HG02973 (cell line): Measurements from ENCODE around the gene ZNF74.
"Not testable (repeated sequence)": the region's sequence is repeated elsewhere in the genome, so short reads cannot be mapped to it uniquely, and the experiment has no call there.

Experiments
- ATAC-seq: cut with Tn5 transposase; IDR thresholded peaks from one replicate; pipeline ENCODE4 v1.9.1; 2021; ENCODE audit warnings: moderate library complexity; ENCODE audit not compliant: unreplicated experiment

The ZNF74 gene

DNA sequence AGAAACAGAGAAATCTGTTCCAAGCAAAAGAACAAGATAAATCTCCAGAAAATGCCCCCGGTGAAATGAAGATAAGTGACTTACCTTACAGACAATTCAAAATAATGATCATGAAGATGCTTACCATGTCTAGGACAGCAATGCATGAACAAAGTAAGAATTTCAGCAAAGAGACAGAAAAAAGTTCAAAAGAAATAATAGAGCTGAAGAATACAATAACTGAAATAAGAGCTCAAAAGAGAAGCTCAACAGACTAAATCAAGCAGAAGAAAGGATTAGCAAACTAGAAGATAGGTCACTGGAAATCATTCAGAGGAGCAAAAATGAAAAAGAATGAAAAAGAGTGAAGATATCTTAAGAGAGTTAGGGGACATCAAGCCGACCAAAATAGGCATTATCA lies 19.8 kb upstream of the ZNF74 start:
- ATAC-seq, result not testable (repeated sequence)

DNA sequence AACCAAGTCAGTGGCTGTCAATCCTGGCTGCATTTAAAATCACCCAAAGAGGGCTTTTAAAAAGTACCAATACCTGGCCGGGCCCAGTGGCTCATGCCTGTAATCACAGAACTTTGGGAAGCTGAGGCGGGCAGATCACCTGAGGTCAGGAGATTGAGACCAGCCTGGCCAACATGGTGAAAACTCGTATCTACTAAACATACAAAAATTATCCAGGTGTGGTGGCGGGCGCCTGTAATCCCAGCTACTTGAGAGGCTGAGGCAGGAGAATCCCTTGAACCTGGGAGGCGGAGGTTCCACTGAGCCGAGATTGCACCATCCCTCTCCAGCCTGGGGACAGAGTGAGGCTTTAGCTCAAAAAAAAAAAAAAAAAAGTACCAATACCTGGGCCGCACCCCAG lies 17.7 kb upstream of the ZNF74 start:
- not testable (repeated sequence) for ATAC-seq

DNA sequence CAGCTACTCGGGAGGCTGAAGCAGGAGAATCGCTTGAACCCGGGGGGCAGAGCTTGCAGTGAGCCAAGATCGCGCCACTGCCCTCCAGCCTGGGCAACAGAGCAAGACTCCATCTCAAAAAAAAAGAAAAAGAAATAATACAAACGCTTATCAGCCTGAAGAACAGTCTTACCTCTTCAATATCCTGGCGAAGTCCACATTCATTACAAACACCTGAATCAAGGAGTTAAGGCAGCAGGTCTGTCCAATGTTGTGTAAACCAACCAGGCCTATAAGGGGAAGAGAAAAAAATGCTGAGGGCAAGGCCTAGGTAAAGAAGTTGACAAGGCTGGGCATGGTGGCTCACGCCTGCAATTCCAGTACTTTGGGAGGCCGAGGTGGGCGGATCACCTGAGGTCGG lies 17.0 kb upstream of the ZNF74 start:
- ATAC-seq, result not testable (repeated sequence)

DNA sequence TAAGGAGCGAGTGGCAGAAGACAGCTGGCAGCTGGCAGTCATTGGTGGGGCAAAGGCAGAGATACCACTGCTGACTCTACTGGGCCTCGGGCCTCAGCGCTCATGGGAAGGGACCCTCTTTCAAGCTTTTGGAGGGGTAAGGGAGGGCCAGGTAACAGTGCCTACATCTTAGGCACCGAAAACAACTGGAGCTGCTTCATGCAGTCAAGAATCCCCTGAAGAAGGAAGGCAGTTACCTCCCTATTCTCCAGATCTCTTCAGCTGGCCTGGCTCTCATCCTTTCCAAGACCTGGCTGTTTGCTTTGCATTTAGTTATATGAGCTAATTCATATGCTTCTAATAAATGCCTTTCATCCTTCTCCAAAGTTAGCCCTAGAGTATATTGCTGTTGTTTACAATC lies 15.8 kb upstream of the ZNF74 start:
- ATAC-seq, result no peak

DNA sequence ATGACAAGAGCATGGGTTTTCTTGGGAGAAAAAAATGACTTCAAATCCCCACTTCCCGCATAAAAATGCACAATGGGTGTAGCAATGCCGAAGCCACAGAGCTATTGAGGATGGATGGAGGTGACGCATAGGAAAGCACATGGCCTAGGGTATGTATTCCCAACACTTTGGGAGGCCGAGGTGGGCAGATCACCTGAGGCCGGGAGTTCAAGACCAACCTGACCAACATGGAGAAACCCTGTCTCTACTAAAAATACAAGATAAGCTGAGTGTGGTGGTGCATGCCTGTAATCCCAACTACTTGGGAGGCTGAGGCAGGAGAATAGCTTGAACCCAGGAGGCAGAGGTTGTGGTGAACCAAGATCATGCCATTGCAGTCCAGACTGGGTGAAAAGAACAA lies 15.3 kb upstream of the ZNF74 start:
- ATAC-seq, result not testable (repeated sequence)

DNA sequence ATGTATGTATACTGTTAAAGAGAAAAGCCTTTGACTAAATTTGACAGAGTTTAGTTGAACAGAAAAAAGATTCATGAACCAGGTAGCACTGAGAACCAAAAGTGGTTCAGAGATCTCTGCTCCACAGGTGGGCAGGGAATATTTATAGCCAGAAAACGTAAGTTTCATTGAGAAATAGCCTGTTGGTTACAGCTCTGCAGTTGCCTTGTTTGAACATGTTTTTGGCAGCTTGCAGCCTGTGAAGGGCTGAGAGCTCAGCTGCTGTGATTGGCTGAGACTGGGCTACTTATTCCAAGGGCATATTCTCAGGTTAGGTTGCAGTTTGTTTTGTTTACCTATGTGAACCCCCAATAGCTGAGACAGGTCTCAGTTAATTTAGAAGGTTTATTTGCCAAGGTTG lies 13.5 kb upstream of the ZNF74 start:
- no peak for ATAC-seq

DNA sequence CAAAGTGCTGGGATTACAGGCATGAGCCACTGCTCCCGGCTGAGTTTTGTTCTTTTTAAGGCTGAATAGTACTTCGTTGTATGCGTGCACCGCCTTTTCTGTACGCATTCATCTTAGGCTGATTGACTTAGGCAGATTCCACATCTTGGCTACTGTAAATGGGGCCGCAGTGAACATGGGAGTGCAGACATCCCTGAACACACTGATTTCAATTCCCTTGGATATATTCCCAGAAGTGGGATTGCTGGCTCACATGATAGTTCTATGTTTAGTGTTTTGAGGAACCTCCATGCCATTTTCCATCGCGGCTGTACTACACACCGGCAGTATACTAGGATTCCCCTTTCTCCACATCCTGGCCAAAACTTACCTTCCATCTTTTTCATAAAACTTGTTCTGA lies 10.4 kb upstream of the ZNF74 start:
- no peak for ATAC-seq

DNA sequence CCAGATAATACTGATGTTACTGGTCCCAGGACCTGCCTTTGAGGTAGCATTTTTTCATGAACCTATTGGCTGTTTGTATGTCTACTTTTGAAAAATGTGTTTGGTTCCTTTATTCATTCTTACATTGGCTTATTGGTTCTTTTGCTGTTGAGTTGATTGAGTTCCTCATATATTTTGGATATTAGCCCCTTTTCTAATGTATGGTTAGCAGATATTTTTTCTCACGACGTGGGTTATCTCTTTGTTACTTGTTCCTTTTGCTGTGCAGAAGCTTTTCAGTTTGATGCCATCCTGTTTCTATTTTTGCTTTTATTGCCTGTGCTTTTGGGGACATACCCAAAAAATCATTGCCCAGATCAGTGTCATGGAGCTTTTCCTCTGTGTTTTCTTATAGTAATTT lies 9.8 kb upstream of the ZNF74 start:
- ATAC-seq, result no peak

DNA sequence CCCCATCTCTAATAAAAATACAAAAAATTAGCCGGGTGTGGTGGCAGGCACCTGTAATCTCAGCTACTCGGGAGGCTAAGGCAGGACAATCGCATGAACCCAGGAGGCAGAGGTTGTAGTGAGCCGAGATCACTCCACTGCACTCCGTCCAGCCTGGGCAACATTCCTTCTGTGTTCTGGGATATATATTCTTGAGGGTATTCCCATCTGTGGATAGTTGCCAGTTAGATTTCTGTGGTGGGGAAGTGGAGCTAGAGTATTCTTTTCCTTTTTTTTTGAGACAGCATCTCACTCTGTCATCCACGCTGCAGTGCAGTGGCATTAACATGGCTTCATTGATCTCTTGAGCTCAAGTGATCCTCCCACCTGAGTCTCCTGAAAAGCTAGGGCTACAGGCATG lies 9.1 kb upstream of the ZNF74 start:
- no peak for ATAC-seq

DNA sequence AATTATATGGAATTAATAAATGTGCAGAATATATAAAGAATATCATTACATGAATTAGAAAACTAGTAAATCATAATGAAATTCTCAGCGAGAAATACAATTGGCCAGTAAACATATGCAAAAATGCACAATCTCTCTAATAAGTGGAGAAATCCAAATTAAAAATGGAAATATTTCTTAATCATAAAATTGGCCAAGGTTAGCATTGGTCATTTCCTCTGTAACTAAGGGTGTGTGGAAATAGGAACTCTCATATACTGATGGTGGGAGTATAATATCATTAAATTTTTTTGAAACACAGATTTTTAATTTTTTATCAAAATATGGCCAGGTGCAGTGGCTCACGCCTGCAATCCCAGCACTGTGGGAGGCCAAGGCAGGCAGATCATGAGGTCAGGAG lies 7.6 kb upstream of the ZNF74 start:
- ATAC-seq, result no peak

DNA sequence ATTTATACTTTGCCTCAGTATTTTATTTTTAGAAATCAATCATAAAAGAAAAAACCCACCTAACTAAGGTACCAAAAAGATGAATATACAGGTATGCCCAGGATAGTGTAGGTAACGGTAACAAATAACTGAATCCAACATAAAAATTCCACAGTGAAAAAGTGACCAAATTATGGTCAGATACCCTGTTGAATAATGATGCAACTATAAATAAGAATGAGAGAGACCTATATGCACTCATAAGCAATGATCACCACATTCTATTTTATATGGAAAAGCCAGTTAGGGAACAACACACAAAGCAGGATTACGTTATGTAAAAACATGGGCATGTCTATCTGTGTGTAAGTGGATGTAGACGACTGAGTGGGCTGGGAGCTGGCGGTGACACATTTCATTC lies 7.0 kb upstream of the ZNF74 start:
- ATAC-seq, result no peak

DNA sequence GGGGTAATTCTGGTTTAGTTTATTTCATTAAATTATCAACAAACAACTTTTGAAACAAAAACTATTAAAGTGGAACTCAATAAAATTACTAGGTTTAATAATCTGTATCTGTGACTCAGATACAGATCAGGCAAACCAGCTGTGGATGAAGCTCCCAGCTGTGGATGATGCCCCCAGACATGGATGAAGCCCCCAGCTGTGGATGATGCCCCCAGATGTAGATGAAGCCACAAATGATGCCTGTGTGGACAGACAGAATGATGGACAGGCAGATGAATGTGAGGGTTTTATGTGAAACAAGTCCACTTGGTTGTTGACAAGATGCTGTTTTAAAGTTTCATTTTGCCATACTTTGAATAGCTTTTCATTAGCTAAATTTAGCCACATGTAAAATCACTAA lies 5.8 kb upstream of the ZNF74 start:
- no peak for ATAC-seq

DNA sequence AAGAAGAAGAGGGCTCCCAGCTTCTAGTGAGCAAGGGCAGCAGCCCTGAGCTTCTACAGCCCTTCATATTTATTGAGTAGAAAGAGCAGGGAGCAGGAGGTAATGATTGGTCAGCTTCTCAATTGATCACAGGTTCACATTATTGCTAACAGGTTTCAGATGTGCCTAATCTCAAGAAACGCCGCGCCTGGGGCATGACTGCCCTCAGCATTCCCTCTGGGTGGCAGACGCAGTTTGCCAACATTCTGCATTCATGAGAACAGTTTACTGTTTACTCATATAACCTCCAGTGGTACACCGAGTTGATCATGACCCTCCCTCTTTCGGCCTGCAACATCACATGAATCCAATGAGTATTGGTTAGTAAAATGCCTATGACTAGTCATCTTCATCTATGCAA lies 4.7 kb upstream of the ZNF74 start:
- ATAC-seq, result no peak

DNA sequence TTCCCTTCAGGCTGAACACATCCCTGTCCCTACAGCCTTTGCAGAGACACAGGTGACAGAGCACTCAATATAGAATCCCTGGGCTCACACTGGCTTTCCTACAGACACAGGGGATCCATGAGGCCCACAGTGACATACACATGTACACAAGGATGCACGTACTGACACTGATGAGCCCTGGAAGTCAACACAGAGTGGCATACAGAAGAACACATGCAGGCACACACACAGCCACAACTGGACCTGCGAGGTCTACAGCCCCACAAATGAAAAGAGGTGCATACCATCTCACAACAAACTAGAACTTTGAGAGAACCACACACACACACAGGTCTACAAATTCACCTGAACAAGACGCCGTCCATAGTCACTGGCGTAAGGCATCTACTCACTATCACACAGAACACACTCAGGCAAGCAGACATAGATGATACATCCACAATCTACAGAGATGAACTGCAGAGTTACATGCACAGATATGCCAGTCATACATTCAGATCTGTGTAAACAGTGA lies 3.5 kb upstream of the ZNF74 start:
- ATAC-seq, result no peak

DNA sequence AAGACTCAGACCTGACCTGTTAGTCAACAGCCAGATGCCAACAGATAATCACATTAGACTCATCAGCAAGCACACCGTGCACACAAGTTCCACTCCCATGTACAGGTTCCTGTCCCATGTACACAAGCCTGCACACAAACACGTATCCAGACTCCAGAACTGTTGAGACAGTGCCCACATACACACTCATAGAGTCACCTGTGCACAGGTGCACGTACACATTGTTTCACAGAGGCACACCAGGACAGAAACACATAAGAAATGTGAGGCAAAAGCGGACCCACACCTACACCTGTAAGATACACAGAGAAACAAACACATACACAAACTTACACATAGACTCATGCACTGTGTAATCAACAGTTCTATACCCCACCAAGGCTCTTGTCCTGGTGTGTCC lies 2.7 kb upstream of the ZNF74 start:
- no peak for ATAC-seq

DNA sequence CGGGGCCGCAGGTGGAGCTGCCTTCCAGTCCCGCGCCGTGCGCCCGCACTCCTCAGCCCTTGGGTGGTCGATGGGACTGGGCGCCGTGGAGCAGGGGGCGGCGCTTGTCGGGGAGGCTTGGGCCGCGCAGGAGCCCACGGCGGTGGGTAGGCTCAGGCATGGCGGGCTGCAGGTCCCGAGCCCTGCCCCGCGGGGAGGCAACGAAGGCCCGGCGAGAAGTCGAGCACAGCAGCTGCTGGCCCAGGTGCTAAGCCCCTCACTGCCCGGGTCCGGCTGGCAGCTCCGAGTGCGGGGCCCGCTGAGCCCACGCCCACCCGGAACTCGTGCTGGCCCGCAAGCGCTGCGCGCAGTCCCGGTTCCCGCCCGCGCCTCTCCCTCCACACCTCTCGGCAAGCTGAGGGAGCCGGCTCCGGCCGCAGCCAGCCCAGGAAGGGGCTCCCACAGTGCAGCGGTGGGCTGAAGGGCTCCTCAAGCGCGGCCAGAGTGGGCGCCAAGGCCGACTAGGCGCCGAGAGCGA lies 1.5 kb upstream of the ZNF74 start:
- not testable (repeated sequence) for ATAC-seq

DNA sequence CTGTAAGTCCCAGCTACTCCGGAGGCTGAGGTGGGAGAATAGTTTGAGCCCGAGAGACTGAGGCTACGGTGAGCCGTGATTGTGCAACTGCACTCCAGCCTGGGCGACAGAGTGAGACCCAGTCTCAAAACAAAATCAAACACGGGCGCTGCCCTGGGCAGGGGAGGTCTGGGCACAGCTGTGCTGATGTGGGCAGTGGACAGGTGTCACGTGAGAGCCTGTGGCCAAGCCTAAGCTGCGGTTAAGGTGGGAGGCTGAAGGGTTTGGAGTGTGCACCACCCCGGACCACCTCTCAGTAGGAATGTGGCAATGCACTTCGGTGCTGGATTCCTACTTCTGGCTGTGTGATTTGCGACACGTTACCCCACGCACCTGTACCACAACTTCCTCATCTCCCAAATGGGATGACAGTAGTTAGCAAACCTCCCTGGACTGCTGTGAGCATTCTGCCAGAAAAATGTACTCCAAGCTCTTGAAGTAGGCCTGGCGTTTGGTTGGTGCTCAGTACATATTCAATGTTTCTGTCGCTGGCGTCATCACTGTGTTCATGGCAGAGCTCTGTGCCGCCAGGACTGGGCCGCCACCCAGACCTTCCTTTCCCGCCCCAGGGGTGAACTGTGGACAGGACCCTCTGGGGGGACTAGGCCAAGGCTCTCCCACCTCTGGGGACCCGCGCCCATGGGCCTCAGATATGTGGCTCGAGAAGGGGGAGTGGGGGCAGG lies 807 bp upstream of the ZNF74 start:
- no peak for ATAC-seq

DNA sequence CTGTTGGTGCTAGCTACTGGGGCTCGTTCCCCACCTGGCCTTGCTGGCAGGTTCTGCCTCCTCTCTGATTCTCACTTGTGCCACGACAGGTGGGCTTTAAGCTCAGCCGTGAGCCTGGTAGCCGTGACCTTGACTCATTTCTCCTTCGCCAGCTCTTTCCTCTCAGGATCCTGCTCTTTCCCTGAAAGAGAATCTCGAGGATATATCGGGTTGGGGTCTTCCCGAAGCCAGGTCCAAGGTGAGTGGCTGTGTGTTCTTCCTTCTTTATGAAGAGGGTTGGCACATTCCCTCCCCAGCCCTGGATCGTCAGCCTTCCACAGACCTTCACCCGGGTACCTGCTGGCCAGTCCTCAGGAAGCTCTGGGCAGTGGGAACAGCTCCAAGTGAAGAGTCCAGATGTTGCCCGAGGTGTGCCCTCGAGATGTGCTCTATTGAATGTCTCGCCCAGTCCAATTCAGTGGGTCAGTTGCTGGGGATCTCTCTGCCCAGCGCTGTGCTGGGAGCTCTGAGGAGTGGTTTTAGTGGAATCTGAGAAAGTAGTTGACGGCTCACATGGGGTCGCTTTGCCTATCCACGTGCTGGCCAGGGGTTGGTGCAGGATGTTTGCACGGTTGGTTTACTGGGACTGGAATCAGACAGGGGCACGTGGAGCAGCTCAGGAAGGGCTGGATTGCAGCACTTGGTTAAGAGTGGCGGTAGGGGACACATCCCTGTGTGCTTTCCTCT lies 1.4 kb downstream of the ZNF74 start:
- ATAC-seq, result no peak

DNA sequence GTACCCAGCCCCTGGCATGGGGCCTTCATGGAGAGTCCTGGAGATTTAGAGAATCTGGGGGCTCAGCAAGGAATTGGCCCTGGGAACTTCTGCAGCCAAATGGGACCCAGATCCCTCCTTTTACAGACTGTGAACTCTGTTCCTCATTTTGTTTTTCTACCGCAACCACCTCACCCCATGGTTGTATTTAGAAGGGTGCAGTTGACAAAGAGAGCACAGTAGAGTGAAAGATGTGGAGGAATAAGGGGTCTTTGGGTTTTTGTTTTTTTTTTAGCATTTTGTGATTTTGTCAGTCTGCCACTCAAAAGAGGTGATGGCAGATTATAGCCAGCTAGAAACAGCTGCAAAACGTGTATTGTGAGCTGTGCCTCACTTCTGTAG lies 1.9 kb downstream of the ZNF74 start:
- no peak for ATAC-seq

DNA sequence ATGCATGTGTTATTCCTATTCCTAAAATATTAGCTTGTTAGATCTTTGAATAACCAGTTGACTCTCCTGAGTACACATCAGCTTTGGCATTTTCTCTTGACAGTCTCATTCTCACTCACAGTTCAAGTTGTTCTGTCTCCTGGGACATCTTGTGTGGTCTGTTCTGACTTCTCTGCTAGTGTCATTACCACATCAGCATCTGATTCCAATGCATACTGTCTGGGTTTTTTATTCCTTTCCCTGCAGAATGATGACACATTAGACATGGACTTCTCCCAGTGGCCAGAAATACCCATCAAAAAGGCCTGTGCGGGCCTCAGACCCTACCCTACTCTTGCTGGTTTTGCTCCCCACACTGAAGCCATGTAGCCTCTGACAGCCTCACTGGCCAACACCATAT lies 2.7 kb downstream of the ZNF74 start:
- ATAC-seq, result no peak

DNA sequence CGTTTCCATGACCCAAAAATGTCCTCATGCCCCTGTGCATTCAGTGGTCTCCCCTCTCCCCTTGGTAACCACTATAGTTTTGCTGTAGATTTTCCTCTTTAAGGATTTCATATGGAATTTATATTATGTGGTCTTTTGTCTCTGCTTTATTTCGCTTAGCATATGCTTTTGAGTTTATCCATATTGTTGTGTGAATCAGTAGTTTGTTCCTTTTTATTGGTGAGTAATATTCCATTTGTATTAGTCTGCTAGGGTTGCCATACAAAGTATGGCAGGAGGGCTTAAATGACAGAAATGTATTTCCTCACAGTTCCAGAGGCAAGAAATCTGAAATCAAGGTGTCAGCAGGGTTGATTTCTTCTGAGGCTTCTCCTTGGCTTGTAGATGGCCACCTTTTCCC lies 3.5 kb downstream of the ZNF74 start:
- ATAC-seq, result no peak

DNA sequence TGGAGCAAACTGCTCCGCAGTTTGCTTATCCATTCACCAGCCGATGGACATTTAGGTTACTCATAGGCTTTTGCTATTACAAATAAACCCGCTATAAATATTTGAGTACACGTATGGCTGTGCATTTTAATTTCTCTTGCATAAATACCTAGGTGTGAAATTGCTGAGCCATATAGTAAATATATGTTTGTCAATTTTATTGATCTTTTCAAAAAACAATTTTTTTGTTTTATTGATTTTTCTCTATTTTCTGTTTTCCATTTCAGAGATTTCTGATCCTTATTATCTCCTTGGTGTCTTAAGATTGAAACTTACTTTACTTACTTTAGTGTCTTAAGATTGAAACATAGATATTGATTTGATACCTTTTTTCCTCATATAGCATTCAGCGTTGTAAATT lies 4.5 kb downstream of the ZNF74 start:
- ATAC-seq, result no peak
